Suppressor macrophage treated with lipopolysaccharide for 1 hour (primary cell): ENCODE results near the gene CHST8.
A peak's percentile ranks its signal among the peaks of the same experiment; 100 is the strongest.

ENCODE experiments used
- DNase-seq, 3 donors: peaks; one replicate each; pipeline ENCODE4 v3.0.0-alpha.2; 2020 to 2022

CHST8 gene

DNA sequence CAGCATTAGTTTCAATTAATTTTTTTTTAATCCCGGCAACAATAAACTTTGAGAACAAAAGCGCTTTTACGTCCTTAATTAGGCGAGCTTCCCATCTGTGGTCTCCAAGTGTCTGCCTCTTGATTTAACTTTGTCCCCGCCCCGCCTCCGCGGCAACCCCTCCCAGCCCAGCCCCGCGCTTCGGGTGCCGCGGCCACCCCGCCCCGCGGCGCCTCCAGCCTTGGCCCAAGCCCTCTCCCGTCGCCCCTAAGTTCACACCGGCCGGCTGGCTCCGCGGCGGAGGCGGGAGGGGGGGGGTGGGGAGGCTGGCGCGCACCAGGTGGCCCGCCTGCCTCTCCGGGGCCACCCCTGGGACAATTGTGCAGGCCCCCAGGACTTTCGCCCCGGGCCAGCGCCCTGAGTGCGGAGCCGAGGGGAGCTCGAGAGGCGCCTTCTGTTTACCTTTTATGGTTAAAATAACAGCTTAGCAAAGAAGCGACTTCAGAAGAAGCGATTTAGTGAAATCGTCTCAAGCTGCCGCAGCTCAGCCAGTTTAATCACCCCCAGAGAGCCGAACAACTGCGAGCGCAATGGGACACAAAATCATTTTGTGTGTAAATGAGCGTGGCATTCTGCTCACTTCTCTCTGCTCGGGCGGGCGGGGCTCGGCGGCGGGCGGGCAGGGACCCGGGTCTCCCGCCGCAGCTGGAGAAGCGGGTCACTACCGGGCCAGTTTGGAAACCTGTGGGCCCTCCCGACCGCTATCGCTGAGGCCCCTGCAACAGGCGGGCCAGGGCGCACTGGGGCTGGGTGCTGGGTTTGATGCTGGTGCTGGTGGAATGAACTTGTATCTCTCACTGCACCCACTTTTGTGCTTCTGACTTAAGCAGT, 176.3 kb downstream of the CHST8 start:
- DNase-seq = peak; percentile 19 to 42 (median 37)

DNA sequence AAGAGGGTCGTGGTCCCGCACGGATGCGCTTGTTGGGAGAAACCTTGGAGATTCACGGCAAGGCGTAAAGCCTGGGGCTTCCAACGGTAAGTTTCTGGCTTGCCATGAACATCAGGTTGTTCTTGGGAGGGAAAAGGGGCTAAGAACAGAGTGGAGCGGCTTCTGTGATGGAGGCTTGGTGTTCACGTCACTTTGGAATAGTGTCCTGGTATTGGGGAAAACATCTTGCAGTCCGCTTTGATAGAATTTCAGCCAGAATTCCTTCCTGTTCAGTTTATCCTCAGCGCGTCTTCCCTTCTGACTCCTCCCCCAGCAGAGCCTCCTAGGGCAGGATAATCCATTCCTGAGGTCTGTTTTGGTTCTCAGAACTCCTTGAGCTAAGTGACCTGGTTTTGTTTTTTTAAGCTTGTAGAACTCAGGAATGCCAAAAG, 176.9 kb downstream of the CHST8 start:
- DNase-seq = no peak

DNA sequence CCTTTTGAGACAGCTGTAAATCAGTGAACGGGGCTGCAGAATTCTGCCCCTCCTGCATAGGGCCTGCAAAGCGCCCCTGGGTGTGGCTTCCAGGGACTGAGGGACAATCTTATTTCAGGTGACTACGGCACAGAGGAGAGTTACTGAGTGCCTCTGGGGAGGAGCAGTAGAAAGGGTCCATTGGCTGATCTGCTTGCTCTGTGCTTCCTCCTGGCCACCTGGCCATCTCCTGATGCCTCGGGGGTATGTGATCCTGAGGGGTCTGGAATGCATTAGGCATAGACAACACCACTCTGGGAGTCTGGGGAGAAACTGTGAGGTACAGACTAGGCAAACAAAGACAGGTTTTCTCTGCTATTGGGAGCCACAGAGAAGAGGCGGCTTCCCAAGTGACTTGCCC, 177.7 kb downstream of the CHST8 start:
- no peak for DNase-seq

DNA sequence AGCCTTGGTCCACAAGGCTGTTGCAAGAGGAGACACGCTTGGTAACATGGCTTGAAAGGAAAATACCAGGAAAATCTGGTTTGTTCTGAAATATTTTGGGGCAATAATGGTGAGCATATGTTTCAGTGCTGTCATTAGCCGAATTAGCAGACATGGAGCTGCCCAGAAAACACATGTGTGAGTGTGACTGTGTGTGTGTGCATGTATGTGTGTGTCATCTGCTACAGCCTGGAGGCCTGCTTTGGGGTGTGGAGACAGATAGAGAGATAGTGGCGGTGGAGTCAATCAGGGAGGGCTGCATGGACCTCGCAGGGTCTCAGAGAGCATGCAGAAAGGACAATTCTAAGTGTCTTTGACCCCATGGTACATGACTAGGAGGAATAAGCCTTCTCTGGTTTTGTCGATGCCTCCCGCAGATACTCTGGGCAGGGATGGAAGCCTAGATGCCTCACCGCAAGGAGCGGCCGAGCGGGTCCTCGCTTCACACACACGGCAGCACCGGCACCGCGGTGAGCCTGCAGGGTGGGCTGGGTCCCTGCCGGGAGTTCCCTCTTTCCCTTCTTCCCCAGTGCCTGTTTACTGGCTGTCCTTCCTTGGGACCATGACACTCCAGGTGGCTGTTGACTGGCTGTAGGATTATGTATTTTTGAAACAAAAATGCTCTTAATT, 178.4 kb downstream of the CHST8 start:
- DNase-seq = no peak

DNA sequence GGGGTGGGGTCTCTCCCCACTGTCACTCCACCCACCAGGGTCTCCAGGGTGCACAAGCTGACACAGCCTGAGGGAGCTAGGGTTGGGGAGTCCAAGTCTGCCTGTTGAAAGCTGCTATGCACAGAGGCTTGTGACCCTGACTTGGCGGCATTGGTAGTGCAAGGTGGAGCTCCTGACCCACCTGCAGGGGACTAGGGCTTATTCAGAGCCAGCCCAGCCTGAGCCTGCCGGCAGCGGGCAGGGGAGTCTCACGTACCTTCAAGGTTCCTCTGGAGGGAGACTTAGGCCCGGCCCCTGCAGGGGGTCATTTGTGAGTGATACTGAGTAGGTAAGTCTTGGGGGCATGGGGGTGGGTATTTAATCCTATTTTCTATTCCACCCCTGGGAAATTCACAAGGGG, 179.7 kb downstream of the CHST8 start:
- no peak for DNase-seq

DNA sequence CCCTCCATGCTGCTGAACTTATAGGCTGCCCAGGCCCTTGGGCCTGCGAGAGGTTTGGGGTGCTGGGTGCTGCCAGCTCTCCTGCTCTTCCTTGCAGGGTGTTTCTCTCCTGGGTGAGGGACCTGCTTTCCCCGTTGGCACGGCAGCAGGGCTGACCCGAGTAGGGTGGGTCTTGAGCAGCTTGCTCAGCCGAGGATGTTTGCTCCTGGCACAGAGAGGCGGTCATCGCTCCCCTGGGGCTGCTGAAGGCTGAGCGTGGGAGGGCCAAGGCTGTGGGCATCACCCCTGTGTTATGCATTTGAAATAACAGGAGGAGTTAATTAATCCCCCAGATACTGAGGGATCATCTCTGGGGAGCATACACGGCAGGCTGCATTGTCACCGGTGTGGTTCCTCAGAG, 180.2 kb downstream of the CHST8 start:
- DNase-seq = no peak

DNA sequence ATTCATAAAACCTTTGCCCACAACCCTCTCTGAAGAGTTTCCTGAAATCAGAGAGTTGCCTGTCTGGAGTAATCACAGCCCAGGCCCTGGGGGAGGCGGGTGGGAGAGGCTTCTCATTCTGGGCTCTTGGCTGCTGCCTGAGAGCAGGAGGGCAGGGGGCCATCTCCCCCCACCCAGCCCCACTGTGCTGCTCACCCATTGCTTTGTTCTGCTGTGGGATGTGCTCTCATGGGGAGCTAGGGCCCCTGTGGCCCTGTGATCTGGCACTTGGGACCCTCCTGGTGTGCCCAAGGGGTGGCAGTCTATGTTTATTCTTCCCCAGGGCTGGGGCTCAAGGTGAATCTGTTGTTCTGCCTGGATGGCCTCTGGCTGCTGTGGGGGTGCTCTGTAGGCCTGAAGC, 181.0 kb downstream of the CHST8 start:
- no peak for DNase-seq

DNA sequence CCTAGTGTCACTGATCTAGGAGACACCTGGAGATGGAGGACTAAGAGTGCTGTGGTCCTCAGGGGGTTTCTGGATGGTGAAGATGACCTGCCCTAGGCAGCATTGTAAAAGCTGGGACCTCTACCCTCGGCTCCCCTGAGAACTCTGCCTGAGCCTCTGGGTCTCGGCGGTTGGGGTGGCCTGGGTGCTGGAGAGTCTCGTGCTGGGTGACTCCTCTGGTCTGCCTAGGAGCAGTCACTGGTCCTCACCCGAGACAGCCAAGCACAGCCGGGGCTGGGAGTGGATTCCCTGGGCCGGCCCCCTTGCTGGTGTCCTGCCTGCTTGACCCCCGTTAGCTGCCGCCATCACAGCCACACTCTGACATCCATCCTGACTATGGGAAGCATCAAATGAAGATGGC, 181.6 kb downstream of the CHST8 start:
- DNase-seq = no peak

DNA sequence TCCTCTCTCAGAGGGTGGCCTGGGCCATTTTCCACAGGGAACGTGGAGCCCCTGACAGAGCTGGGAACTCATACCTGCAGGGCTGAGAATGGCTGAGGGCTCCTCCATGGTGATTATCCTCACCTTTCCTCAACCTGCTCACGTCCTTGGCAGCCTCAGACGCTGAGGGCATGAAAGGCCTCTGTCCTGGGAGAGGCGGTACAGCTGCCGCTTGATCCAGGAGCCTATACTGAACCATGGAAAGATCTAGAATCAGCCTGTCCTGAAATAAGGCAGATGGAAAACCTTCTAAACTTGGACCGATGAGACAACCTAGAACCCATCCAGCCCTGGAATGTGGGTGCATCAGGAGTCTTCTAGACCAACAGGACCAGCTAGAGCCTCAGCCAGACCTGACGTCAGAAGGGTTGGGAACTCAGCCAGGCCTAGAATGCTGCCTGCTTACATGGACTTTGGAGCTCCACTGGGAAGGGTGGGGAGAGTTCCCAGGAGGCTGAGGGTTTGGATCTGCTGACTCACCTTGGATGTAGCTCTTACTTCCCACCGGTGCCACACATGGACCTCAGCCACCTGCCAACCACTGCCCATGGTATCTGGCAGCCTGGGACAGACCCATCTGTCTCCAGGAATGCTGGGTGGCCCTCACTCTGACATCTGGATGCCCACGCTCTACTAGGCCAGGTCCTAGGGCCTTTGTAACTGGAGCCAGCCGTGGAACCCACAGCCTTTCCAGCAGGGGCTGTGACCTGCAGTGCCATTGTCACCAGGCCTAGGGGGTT, 182.5 kb downstream of the CHST8 start:
- DNase-seq = no peak

DNA sequence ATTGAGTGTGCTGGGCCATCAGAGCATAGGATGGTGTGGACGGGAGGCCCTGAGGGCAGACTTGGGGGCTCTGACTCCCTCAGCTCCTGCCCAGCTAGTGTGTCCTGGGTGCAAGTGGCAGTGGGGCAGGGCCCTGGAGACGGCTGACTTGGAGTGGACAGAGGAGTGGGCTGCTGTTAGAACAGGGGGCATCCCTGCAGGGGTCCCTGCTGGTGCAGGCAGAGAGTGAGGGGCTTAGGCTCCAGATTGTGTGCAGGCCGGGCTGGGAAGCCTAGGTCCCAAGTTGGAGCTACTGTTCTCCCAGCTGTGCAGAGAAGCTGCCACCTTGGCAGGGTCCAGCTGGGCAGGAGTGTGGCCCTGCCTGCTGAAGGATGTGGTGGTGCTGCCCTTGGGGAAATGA, 183.6 kb downstream of the CHST8 start:
- DNase-seq = no peak

DNA sequence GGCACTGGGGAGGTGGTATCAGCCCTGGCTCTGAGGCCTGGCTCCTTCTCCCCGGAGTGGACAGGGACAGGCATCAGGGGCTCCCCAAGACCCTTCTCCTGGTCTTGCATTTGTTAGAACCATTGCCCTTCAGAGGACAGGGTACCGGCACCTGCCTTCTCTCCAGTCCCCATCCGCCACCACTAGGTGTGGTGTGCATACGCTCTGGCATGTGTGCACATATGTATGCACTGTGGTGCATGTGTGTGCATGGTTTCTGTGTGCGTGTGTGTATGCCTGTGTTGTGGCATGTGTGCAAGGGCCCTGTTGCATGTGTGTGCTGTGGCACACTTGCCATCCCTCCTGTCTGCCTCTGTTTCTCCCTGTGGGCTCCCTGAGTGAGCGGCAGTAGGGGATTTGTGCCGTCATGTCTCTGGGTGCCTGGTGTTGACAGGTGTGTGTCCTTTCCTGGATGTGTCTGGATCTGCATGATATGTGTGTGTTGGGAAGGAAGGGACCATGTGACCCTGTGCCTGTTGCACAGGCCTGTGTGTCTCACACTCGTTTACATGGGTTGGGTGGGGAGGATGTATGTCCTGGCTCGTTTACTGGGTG, 184.2 kb downstream of the CHST8 start:
- DNase-seq = no peak

DNA sequence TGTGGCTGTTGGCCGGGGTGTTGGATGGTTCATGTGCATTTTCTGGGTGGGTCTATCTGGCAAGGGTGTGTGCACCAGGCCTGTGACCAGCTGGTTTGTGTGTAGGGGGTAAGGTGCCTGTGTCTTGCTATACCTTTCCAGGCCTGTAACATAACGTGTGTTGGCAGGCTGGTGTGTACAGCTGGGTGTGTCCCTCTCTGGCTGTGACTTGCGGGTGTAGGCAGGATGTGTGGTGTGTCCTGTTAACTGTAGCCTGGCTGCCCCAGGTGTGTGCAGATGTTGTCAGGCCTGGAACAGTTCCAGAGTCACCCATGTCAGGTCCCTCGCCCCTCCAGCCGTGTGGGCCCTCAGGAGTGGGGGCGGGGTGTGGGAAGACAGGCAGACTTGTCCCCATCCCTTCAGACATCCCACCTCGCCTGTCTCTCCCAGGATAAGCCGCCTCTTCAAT, 184.7 kb downstream of the CHST8 start:
- no peak for DNase-seq

DNA sequence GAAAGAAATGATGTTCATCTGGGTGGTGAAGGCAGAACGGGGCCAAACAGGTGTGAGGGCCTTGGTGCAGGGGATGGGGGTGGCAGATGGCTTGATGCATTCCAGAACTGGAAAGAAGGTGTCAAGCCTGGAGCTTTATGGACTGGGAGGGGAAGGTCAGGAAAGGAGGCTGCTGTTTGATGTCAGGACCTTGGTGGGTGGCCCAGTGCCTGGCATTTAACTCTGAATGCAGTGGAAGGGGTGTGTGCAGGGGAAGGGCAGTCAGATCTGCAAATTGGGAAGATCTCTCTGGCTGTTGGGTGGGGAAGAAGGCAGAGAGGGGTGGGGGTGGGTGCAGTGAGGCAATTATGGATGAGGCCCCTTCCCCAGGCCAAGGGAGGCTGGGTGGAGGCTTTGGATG, 186.6 kb downstream of the CHST8 start:
- DNase-seq = no peak

DNA sequence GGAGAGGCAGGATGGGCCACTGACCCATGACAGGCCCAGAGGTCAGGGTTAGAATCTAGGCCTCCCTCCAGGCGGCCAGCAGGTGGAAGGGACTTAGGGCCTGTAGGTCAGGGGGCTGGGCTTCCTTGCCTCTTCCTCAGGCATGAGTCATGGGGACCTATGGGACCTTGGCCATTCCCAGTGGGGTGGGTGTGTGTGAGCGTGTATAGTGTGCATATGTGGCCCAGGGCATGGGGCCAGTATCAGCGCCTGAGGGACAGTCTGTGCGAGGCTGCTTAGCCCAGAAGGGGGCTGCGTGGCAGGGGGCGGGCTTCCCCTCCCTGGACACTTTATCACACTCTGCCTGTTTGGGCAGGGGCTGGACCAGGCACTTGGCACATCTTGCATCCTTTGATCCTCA, 188.2 kb downstream of the CHST8 start:
- DNase-seq = no peak

DNA sequence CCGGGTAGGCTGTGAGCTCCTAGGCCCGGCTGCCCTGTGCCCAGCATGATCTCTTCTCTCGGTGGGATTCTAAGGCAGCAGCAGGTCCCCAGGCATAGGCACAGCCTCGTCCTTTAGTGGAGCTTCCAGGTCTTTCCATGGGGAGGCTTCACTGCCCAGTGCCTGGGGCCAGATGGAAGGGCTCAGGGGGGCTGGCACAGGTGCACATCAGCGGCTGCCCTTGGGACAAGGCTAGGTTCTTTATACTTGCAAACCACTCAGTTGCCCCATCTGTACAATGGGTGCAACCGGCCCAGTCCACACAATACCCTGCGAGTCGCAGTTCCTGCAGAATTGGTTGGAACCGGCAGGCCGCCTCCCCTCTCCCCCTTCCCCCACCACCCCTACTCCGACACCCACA, 189.1 kb downstream of the CHST8 start:
- no peak for DNase-seq

DNA sequence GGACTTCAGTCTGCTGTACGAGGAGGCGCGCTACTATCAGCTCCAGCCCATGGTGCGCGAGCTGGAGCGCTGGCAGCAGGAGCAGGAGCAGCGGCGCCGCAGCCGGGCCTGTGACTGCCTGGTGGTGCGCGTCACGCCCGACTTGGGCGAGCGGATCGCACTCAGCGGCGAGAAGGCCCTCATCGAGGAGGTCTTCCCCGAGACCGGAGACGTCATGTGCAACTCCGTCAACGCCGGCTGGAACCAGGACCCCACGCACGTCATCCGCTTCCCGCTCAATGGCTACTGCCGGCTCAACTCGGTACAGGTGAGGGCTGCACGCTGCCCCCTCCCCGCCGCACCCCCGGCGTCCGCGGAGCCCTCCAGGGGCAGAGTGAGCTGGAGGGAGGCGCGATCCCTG, 189.5 kb downstream of the CHST8 start:
- DNase-seq = no peak

DNA sequence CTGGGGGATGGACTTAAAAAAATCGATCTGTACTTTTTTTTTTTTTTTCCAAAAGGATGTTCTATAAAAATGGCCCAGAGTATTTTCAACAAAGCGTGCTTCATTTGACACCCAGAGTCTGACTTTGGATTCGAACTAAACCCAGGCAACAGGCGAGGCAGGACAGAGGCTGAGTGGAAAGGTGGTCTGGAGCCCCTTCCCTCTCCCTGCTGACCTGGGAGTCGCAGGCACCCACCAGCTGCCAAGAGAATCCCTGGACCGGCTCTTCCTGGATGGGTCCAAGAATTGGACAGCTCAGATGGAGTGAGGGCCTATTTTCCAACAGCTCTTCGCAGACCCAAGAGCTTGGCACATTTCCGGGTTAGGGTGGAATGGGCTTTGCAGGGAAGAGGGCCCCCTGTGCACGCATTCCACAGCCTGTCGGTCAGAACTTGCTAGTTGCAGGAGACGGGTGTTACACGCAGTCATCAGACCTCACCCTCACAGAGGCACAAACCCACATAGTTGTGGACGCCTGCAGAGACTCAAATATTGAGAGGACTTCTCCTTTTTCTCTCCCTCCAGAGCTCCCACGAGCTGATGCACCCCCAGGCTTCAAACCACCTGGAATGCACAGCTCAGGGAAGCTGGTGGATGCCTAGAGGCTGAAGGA, 190.1 kb downstream of the CHST8 start:
- DNase-seq = peak in 1 of 3 donors; percentile 29

DNA sequence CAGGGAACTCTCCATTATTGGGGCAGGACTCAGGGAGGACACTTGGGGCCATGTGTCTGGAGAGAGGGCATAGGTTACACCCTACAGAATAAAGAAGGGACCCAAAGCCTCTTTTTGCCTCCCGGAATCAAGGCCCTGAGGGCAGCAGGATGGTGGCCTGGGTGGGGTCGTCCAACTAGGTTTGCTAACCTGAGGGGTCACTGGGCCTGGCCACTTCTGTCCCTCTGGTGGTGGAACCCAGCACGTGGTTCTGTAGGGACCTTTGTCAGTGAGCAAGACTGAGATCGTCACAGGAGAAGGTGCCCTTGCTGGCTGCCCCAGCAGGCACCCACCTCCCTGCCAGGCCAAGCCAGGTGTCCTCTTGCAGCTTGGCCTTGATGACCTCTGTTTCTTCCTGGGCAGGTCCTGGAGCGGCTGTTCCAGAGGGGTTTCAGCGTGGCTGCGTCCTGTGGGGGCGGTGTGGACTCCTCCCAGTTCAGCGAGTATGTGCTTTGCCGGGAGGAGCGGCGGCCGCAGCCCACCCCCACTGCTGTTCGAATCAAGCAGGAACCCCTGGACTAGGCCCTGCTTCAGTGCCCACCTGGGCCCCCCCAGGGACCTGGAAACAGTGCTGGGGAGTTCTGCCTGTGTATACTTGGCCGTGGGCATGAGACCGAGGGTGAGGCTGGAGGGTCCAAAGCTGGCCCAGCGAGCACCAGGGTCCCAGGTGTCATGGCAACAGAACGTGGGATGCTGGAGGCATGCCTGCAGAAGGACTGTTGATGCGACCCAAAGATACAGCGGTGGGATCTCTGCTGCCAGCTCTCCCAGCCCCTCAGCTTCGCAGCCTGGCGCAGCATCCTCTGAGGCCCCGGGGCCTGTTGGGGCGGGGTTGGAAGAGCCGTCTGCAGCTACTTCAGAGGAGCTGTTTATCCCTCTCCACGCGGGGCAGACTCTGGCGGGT, 190.9 kb downstream of the CHST8 start:
- DNase-seq = no peak

DNA sequence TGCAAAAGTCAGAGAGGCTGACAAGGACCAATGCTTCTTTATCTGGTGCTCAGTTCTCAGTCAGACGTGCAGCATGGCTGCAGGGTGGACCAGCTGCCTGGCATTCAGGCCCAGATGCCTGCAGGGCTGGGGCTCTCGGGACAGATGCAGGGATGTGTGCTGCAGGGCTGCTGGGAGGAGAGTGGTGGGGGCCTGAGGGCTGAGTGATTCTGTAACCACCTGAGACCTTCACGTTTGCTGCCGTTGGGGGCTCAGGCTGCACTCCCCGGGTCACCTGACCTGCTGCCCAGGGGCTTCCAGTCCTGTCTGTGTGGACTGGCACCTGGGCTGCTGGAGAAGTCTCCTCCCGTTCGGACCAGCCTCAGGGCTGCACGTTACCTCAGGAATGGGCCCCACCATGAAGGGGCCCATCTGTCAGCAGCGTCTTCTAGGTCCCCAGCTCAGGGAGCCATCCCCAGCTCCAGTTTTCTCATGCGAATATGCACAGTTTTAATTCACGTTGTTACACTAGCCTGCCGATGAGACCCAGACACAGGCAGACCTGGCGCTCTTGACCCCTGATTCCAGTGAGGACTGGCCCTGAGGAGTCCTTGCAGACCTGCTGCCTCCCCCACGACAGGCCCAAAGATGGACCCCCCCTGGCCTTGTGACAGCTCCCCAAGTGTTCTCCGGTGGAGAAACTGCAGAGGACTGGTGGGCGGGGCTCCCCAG, 191.8 kb downstream of the CHST8 start:
- no peak for DNase-seq
